KMS-11 (cell line): ENCODE results near the gene GPRIN2.

Experiments
- H2AFZ ChIP-seq: fragments of 200-600 bp; sonication (generic); 2 replicates; pipeline ENCODE4 v1.6.1; 2016; ENCODE audit warnings: antibody characterized with exemption, mixed run types, low read depth
- H3K27ac ChIP-seq: fragments of 200-600 bp; sonication (generic); 2 replicates; pipeline ENCODE4 v1.6.1; 2016; ENCODE audit warnings: mild to moderate bottlenecking, mixed run types
- H3K27me3 ChIP-seq: fragments of 200-600 bp; sonication (generic); 2 replicates; pipeline ENCODE4 v1.6.1; 2017; ENCODE audit warnings: mild to moderate bottlenecking, low read depth, mixed run types, moderate library complexity; ENCODE audit not compliant: insufficient read depth
- H3K36me3 ChIP-seq: fragments of 200-600 bp; sonication (generic); 2 replicates; pipeline ENCODE4 v1.6.1; 2017; ENCODE audit warnings: mild to moderate bottlenecking, mixed run types; ENCODE audit not compliant: insufficient read depth
- H3K4me1 ChIP-seq: fragments of 200-600 bp; sonication (generic); 2 replicates; pipeline ENCODE4 v1.6.1; 2016; ENCODE audit warnings: mild to moderate bottlenecking, low read depth, mixed run types; ENCODE audit not compliant: poor library complexity, severe bottlenecking
- H3K4me2 ChIP-seq: fragments of 200-600 bp; sonication (generic); 2 replicates; pipeline ENCODE4 v1.7.0; 2016; ENCODE audit warnings: mild to moderate bottlenecking, mixed run types
- H3K4me3 ChIP-seq: fragments of 200-600 bp; sonication (generic); IDR thresholded peaks from 2 replicates; pipeline ENCODE4 v1.6.1; 2017; ENCODE audit warnings: low read depth, low read length, mixed read lengths; ENCODE audit not compliant: insufficient read depth
- H3K79me2 ChIP-seq: fragments of 200-600 bp; sonication (generic); 2 replicates; pipeline ENCODE4 v1.6.1; 2016; ENCODE audit warnings: low read depth, mixed run types; ENCODE audit not compliant: insufficient read depth
- H3K9ac ChIP-seq: fragments of 200-600 bp; sonication (generic); 2 replicates; pipeline ENCODE4 v1.6.1; 2016; ENCODE audit warnings: mild to moderate bottlenecking, mixed run types
- H4K20me1 ChIP-seq: fragments of 200-600 bp; sonication (generic); 2 replicates; pipeline ENCODE4 v1.6.1; 2016; ENCODE audit warnings: mild to moderate bottlenecking, mixed run types; ENCODE audit not compliant: insufficient read depth
- CTCF ChIP-seq: fragments of 200-600 bp; sonication (generic); conservative IDR thresholded peaks from 2 replicates; pipeline ENCODE4 v1.6.1; 2017; ENCODE audit warnings: low read depth, mild to moderate bottlenecking, antibody characterized with exemption, low read length, moderate library complexity, mixed read lengths

Gene GPRIN2

GRCh38 chr10:46546591-46547540 is 9.6 kb downstream of the GPRIN2 start:
- Histone ChIP-seq H3K4me3 (no peak overlapping the region), H3K27ac (no peak overlapping the region)

GRCh38 chr10:46545861-46546590 is 10.4 kb downstream of the GPRIN2 start:
- H3K4me1 ChIP-seq: no peaks in the 10 kb centered on the region
- no peak for TF ChIP-seq CTCF
- no peaks in the 10 kb centered on the region for H3K79me2 ChIP-seq
- no peak overlapping the region for H3K4me2 ChIP-seq
- no peaks in the 10 kb centered on the region for H3K36me3 ChIP-seq
- H3K27me3 ChIP-seq: no peaks in the 10 kb centered on the region
- H3K4me3 ChIP-seq: no peak overlapping the region
- no peak overlapping the region for H3K9ac ChIP-seq
- no peak overlapping the region for H3K27ac ChIP-seq
- H4K20me1 ChIP-seq: no peaks in the 10 kb centered on the region
- no peak overlapping the region for H2AFZ ChIP-seq

More at GRCh38 chr10:46546591-46547540, 9.6 kb downstream of the GPRIN2 start:
- Histone ChIP-seq H4K20me1 (no peaks in the 10 kb centered on the region), H3K27me3 (no peaks in the 10 kb centered on the region), H3K4me1 (no peaks in the 10 kb centered on the region), H3K4me2 (no peak overlapping the region), H3K9ac (no peak overlapping the region), H3K79me2 (no peaks in the 10 kb centered on the region), H3K36me3 (no peaks in the 10 kb centered on the region), H2AFZ (no peak overlapping the region)
- TF ChIP-seq CTCF: no peak

- TF ChIP-seq CTCF: no peak
- Histone ChIP-seq H3K4me1 (no peaks in the 10 kb centered on the region), H3K27me3 (no peaks in the 10 kb centered on the region), H3K4me3 (no peak overlapping the region), H4K20me1 (no peaks in the 10 kb centered on the region), H3K9ac (no peak overlapping the region), H3K27ac (no peak overlapping the region), H3K4me2 (no peak overlapping the region), H2AFZ (no peak overlapping the region), H3K79me2 (no peaks in the 10 kb centered on the region), H3K36me3 (no peaks in the 10 kb centered on the region)
These were observed 11.3 kb downstream of the GPRIN2 start for GRCh38 chr10:46544989-46545791.
